CD4-positive, alpha-beta T cell treated with Interleukin-4 for 4 hours (primary cell): ENCODE results near the gene DYTN.

Experiments
- DNase-seq: peaks from one replicate; pipeline ENCODE4 v3.0.0-alpha.2; 2020

DYTN gene

DNA sequence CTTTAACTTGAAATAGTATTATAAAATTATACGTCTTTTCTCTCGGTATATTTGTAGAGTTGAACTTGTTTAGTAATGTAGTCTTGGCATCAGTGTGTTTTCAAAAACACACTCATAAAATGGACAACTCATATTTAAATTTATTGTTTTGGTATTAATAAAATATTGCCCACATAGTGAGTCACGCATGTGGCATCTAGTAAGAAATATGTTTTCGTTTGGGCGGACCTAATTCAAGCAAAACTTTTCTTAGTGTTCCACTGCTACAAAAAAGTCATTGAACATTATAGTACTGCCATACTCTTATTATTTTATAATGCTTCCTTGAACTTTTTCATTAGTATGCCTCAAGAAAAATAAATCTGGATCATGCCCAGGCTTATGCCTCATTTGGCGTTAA lies 107.0 kb downstream of the DYTN start:
- no peak for DNase-seq

DNA sequence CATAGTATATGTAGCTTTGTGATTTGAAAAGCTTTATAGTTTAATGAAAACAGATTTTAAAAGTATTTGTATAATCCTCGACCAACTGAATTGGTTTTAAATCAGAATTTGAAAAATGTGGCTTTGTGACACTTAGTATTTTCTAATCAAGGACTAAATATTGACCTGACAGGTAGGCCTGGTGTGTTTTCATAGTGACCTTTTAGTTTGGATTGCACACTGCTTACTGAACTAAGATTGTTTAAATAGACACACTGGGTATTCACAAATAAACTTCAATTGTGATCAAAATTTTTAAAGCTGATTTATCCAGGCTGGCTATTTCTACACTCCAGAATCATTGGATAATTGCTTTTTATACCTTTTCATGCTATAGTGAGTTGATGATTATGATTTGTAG lies 107.7 kb downstream of the DYTN start:
- no peak for DNase-seq

DNA sequence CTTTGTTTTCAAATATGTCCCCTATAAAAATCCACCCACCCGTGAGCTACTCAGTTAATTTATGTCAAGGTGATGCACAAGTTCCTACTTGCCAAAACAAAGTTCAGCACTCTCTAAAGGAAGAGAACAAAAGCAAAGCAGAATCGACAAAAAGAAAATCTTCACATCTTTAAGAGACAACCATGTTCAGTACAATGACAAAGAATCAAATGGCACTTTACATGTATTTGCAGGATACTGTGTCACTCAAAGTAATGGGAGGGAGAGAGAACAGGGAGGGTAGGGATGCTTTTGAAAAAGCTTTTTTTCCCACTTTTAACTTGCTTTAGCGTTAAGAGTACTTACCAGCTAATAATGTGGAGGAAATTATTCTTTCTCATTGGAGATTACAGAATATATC lies 115.0 kb downstream of the DYTN start:
- no peak for DNase-seq
